Stimulated activated CD4-positive, alpha-beta T cell treated with anti-CD3 and anti-CD28 coated beads, TNF-alpha, amount 100 ng/mL, for 48 hours (primary cell): Measurements from ENCODE around the gene PLCB4.

Experiments used
- DNase-seq, 3 donors: peaks; one replicate each; pipeline ENCODE4 v3.0.0-alpha.2; 2020; ENCODE audit warnings: low read depth in 3 of 3

Gene PLCB4

GRCh38 chr20:9321007-9321406, 252.1 kb downstream of the PLCB4 start:
- DNase-seq, result no peak

- DNase-seq, result no peak
Observed at GRCh38 chr20:9322661-9323060, 253.8 kb downstream of the PLCB4 start.

DNA sequence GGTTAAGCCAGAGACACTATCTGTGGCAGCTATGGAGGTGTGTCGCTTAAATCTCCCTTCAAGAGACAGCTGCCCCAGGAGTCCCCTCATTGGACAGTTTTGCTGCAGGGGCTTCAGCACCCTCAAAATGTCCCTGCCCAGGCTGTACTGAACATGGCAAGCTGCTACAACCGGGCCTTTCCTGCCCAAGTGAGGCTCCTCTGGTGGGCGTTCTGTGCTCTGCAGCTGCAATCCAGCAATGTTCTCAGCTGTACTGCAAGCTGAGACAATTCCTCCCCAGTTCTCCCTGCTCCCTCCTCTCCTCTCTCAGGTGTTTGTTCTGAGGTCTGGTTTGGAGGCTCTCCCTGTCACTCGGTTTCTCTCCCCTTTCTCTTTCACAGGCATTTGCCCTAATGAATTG, 254.7 kb downstream of the PLCB4 start:
- no peak for DNase-seq

GRCh38 chr20:9329355-9330101, 260.6 kb downstream of the PLCB4 start:
- DNase-seq, result no peak

- no peak for DNase-seq
Observed at GRCh38 chr20:9330151-9330550, 261.3 kb downstream of the PLCB4 start.

DNA sequence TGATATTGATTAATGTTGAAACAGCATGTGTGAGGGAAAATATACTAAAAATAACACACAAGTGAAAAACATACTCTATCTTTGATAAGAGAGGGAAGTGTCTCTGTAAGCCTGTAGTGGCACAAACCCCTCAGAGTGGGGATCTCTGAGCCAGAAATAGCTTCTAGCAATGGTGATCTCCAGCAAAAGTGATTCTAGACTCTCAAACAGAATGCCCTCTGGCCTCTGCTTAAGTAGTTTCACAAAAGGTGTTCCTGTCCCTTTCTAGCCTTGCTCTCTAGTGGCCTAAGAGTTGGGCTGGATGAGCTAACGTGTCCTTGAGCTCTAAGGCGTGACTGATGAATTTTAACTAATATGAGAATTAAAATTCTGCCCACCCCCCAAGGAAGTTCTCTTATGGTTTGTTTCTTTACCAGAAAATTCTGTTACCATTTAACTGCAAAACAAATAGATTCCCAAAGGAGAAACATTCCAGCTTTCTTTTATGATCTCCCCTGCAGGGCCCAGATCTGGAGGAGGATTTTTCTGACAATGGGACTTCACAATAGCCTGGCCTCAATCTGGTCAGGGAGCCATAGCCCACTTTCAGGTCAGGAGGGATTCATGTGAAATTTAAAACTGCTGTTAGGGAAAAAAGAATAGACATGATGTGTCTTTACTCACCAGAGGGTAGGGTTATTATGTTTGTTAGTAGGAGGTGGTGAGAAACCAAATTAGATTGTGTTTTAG, 263.0 kb downstream of the PLCB4 start:
- no peak for DNase-seq

GRCh38 chr20:9332791-9333479, 264.0 kb downstream of the PLCB4 start:
- DNase-seq, result no peak

DNA sequence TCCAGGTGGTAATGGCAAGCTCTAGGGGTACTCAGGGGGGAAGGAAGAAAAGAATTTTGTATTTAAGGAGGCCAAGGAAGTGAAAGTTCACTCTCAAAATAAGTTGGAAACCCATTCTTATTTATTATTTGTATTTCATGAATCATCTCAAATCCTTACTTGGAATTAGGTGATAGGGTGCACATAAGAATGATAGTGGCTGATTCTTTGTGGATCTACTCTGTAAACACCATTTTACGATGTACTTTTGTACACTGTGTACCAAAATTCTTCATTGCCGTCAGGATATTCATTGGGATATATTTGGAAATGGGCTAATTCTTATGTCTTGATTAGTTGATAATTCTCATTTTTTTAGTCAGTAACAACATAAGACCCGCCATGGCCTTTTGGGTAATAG, 266.0 kb downstream of the PLCB4 start:
- no peak for DNase-seq

DNA sequence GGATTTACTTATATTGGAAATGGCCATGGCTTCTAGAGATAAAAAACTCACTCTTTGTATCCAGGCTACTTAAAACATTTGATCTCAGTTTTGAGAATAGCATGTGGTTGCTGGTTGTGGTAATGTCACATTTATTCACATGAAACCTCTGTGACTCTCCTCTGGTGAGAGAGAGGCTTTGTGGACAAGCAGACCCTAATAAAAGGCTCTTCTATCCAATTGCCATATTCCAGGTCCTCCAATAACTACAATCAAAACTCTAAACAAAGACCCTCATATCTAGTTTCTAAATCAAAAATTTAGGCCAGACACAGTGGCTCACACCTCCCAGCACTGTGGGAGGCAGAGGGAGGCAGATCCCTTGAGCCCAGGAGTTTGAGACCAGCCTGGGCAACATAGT, 269.2 kb downstream of the PLCB4 start:
- DNase-seq, result no peak

GRCh38 chr20:9339708-9340107, 270.8 kb downstream of the PLCB4 start:
- DNase-seq, result no peak

- DNase-seq, result no peak
Observed at GRCh38 chr20:9342651-9343050, 273.8 kb downstream of the PLCB4 start.

GRCh38 chr20:9344083-9344920, 275.4 kb downstream of the PLCB4 start:
- no peak for DNase-seq

DNA sequence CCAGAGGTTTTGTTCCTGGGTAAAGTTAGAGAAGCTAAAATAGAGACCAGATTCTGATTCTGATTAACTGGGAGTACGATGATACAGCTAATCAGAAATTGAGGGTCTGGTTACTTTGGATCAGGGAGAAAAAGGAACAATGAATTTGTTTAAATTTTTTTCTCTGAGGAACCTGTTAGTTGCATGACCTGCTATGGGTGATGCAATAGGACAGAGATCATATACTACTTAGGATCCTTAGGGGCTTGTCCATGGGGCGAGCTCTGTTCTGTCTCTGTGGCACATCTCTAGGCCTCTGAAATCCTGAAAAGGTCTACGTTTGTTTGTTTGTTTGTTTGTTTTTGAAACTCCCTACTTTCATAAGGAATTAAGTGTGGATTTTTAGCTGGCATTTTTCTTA, 279.4 kb downstream of the PLCB4 start:
- DNase-seq, result no peak

- DNase-seq, result no peak
Observed at GRCh38 chr20:9348747-9349146, 279.9 kb downstream of the PLCB4 start.

GRCh38 chr20:9349249-9349648, 280.4 kb downstream of the PLCB4 start:
- no peak for DNase-seq

GRCh38 chr20:9352739-9353138, 283.9 kb downstream of the PLCB4 start:
- no peak for DNase-seq

GRCh38 chr20:9353180-9353915, 284.5 kb downstream of the PLCB4 start:
- DNase-seq, result no peak

GRCh38 chr20:9353916-9354276, 285.0 kb downstream of the PLCB4 start:
- DNase-seq, result no peak

DNA sequence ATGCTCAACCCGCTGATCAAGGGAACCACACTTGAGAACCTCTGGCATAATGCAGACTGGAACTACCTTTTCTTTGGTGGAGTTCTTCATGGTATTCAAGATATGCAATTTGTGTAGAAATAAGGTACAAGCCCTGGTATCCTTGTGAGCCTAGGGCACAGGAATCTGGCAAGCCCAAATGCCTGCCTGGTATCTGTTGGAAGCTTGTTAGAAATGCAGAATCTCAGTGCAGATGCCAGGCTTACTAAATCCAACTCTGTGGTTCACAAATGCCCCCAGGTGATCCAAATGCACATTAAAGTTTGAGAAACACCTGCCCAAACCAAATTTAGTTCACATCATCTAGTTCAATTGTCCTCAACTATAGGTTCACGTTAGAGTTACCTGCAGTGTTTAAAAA, 285.7 kb downstream of the PLCB4 start:
- no peak for DNase-seq

DNA sequence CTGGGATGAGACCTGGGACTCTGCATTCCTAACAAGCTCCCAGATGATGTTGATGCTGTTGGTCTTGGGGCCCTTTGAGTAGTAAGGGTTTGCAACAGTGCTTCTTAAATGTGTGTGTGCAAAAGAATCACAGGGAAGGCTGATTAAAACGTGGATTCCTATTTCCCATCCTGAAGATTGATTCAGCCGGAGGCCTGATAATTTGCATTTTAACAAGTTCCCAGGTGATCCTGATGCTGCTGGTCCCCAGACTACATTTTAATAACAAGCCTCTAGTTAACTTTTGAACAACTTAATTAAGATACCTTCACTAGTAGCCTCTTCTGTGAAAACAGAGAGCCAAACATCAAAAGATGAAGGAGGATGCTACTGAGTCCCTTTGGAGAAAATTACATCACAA, 289.1 kb downstream of the PLCB4 start:
- no peak for DNase-seq

- DNase-seq, result no peak
Observed at GRCh38 chr20:9359561-9360308, 290.8 kb downstream of the PLCB4 start.
